NCI-H82 treated with DMSO at 0.1 percent for 48 hours (cell line): ENCODE data around the gene MEIS2.

ENCODE experiments used
- DNase-seq: peaks from one replicate; lab custom pipeline; 2025; ENCODE audit not compliant: unreplicated experiment; lab: John Stamatoyannopoulos, UW

The MEIS2 gene

GRCh38 chr15:36903922-36904556 lies 196.3 kb downstream of the MEIS2 start:
- DNase-seq: peak; percentile 48

GRCh38 chr15:36903195-36903594 lies 197.2 kb downstream of the MEIS2 start:
- DNase-seq: no peak

GRCh38 chr15:36901012-36901411 lies 199.3 kb downstream of the MEIS2 start:
- DNase-seq: no peak

- DNase-seq: no peak
Observed at GRCh38 chr15:36899696-36900095, 200.7 kb downstream of the MEIS2 start.

GRCh38 chr15:36898536-36899126 lies 201.7 kb downstream of the MEIS2 start:
- no peak for DNase-seq

GRCh38 chr15:36897834-36898233 lies 202.5 kb downstream of the MEIS2 start:
- DNase-seq: no peak

DNA sequence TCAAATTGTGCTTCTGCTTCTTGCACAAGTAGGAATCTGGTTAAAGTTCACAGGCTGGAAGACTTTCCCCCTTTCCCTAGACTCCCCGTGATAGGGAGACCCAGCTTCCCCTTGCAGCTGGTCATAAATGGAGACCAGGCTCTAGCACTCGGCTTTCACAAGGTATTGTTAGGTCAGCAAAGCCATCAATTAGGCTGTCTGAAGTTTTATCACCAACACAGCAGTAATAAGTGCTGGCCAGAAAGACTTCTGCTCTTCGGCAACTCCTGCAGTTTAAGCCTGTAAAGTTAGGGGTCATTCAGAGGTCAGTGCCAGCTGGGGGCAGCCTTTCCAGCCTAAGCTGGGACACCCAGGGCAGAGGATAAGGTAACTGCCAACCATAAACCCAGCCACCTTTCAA lies 203.4 kb downstream of the MEIS2 start:
- no peak for DNase-seq

GRCh38 chr15:36894075-36894474 lies 206.3 kb downstream of the MEIS2 start:
- no peak for DNase-seq

DNA sequence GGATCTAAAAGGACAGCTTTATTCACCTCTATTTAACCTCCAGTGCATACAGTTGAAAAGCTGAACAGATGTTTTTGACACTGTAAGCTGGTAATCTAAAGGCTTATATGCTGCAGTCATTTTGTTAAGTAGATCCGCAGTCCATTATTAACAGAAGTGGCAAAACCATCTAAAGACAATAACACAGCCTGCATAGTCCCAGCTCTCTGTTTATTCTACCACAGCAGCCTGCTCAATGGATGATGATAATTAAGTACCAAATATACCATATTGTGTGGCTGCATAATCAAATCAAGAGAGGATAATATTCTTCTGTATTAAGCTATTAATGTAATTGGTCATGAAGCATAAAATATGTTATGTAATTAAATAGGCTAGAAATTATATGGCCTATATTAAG lies 207.1 kb downstream of the MEIS2 start:
- peak; percentile 91 for DNase-seq

- peak; percentile 83 for DNase-seq
Observed at GRCh38 chr15:36888011-36888992, 212.0 kb downstream of the MEIS2 start.

GRCh38 chr15:36887214-36887961 lies 213.0 kb downstream of the MEIS2 start:
- peak; percentile 38 for DNase-seq

DNA sequence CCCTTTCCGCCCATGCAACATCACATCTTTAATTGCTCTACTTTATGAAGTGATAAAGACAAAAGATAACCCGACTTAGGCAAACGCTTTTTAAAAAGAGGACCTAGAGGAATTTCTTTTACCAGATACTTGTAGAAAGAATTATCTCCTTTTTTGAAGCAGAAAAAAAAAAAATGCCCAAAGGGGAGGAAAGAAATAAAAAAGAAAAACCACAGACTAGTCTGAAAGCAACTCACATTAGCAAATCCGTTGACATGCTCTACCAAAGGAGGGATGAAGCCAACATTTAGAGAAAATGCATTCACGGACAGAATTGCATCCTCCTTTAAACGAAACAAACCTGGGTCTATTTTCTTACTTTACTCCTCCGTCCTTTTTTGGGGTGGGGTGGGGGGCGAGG lies 213.6 kb downstream of the MEIS2 start:
- DNase-seq: no peak

DNA sequence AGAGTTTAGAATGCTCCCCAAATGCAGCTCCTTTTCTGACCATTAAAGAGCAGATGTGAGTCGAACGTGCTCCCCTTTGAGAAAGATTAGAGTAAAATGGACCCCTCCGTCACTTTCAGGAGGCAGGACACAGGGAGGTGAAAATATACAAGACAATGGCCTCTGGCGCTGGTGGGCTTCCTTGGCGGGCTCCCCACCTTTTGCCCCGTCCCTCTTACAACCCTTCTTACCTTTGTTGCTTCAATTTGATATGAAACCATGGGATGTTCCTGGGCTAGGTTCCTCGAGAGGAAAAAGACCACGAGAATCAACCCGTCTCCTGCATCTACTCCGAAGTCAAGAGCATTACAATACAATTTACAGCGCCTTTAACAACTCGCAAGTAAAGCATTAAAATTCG lies 214.2 kb downstream of the MEIS2 start:
- no peak for DNase-seq

GRCh38 chr15:36885771-36886170 lies 214.6 kb downstream of the MEIS2 start:
- no peak for DNase-seq

GRCh38 chr15:36884936-36885635 lies 215.3 kb downstream of the MEIS2 start:
- DNase-seq: no peak

- DNase-seq: no peak
Observed at GRCh38 chr15:36884518-36884875, 215.9 kb downstream of the MEIS2 start.

- peak; percentile 72 for DNase-seq
Observed at GRCh38 chr15:36883713-36884517, 216.4 kb downstream of the MEIS2 start.

DNA sequence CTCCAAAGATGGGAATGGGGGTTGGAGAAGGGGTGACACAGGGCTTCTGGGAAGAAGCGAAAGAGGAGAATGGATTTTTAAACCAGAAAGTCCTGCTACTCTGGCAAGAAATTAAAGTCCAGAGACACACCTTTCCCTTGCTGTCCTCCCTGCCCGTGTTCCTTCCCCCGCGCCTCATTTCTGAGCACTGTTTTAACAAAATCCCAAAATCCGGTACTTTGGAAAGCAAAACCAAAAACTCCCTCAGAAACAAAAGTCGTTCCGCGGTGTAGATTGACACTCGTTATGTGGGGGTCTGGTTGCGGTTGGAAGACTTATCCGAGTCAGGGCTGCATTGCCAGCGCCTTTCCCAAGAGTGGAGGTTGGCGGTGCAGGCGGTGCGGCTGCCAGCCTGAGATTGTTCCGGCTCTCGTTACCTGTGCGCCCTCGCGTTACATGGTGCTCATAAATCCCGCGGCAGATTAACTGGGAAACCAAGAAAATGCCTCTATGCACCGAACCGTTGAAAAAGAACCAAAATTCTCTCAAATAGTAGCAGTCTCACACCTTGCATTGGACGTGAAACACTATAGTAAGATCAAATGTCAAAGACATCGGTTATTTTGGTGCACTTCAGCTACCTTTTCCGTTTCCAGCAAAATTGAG lies 217.7 kb downstream of the MEIS2 start:
- DNase-seq: no peak

- no peak for DNase-seq
Observed at GRCh38 chr15:36882056-36882455, 218.3 kb downstream of the MEIS2 start.
